Choroid plexus epithelial cell (primary cell): ENCODE measurements around the gene PLCB1.

Experiments
- DNase-seq: peaks from one replicate; pipeline ENCODE4 v3.0.0-alpha.2; 2010; ENCODE audit warnings: low read depth
- H3K4me3 ChIP-seq: 2 replicates; pipeline ENCODE4 v1.5.1; 2011; ENCODE audit warnings: low read depth, mild to moderate bottlenecking, control low read depth, low read length, moderate library complexity
- TF ChIP-seq, protein P1 (sequence below): conservative IDR thresholded peaks from 2 replicates; pipeline ENCODE4 v1.5.1; 2011; ENCODE audit warnings: low read depth, mild to moderate bottlenecking, control low read depth, inconsistent platforms, low read length, moderate library complexity

The PLCB1 gene

DNA sequence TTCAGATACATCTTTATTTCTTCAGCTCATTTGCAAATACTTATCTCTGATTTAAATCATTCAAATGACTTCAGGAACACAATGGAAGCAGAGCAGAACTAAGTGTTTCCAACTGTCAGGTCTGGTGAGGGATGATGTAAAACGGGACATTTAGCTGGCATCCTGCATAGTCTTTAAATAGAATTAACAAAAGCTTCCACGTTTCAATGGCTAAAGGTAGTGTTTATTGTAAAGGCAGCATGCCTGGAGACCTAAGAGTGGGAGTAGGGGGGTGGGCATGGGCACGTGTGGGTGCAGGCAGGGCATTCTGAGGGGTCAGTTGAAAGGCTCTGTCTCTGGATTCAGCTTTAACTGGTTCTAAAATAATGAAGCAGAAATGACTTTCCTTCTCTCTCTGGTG, 174.9 kb downstream of the PLCB1 start:
- TF ChIP-seq, protein P1, sequence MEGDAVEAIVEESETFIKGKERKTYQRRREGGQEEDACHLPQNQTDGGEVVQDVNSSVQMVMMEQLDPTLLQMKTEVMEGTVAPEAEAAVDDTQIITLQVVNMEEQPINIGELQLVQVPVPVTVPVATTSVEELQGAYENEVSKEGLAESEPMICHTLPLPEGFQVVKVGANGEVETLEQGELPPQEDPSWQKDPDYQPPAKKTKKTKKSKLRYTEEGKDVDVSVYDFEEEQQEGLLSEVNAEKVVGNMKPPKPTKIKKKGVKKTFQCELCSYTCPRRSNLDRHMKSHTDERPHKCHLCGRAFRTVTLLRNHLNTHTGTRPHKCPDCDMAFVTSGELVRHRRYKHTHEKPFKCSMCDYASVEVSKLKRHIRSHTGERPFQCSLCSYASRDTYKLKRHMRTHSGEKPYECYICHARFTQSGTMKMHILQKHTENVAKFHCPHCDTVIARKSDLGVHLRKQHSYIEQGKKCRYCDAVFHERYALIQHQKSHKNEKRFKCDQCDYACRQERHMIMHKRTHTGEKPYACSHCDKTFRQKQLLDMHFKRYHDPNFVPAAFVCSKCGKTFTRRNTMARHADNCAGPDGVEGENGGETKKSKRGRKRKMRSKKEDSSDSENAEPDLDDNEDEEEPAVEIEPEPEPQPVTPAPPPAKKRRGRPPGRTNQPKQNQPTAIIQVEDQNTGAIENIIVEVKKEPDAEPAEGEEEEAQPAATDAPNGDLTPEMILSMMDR, result no peak
- H3K4me3 ChIP-seq, result no peak overlapping the region
- DNase-seq, result no peak

DNA sequence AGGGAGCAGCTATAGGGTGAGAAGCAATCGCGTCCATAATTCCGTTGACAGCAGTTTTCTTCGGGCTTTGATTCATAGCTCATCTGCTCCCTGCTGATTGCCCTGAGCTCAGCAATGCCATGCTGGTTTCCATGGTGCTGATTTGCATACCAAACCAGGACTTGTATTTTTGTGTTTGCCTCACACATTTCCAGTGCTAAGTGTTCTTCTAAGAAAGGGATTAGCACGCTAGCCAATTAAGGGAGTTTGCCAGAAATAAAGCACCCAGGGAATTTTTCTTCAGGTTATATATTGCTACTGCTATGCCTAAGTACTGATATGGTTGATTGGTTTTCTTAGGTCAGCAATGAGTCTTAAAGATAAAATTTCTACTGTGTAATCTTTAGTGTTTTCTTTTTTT, 177.6 kb downstream of the PLCB1 start:
- TF ChIP-seq, protein P1, result no peak
- no peak overlapping the region for H3K4me3 ChIP-seq
- peak; percentile 55 for DNase-seq

DNA sequence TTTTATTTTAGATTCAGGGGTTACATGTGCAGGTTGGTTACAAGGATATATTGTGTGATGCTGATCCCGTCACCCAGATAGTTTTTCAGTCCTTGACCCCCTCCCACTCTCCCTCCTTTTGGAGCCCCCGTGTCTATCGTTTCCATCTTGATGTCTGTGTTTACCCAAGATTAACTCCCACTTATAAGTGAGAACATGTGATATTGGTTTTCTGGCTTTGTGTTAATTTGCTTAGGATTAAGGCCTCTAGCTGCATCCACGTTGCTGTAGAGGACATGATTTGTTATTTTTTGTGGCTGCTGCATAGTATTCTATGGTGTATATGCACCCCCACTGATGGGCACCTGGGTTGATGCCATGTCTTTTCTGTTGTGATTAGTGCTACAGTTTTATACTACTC, 178.6 kb downstream of the PLCB1 start:
- TF ChIP-seq, protein P1, result no peak
- H3K4me3 ChIP-seq, result no peak overlapping the region
- DNase-seq, result no peak

DNA sequence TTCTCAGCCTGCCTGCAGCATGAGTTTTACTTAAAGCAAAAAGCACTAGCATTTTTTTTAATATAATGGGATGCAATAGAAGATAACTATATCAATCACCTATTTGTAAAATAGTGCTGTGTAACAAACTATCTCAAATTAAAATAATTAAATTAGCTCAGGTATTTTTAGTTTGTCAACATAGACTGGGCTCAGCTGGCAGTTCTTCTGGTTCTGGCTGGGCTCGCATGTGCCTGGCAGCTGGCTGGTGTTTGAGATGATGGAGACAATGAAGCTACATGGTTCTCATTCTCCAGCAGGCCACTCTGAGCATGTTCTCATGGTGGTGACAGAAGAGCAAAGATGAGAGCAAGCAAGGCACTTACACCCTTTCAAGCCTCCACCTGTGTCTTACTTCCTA, 181.0 kb downstream of the PLCB1 start:
- no peak overlapping the region for H3K4me3 ChIP-seq
- DNase-seq, result no peak
- TF ChIP-seq, protein P1, result no peak

DNA sequence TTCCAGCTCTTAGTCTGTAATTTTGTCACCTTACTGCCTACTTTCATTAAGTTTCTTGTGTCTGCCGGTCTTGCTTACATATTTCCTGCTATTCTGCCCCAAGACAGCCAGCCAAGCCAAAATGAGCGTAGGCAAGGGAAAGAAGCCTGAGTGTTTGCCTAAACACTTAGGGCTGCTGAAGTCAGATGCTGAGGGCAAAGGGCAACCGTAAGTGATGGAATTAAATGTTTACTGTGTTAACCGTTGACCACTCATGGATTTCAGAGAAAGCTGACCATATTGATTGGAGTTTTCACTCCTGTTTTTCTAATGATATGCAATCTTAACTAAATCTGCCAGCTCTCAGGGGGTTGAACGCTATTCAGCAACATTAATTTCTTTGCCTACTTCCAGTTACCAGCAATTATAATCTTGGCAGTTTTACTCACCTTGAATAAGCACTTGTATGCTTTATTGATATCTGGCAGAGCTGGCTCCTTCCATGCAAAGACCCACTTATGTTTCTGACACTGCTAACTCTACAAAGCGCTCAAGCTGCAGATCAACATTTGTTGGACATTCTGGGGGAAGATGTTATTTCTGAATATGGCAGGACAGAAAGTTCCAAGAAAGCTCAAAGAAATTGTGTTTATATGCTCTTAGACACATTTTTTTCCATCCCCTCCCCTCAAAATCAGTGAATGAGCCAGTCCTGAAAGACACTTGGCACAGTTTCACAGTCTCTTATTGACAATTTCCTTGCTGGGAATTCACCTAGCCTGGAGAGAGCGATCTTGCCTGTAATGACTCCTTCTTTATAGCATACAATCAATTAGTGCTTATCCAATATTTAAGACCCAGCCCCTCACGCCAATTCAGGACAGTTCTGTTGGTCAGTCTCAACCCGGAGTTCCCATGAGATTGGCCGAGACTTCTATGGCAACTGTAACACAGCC, 183.8 kb downstream of the PLCB1 start:
- no peak for DNase-seq
- no peak overlapping the region for H3K4me3 ChIP-seq
- TF ChIP-seq, protein P1, result no peak

DNA sequence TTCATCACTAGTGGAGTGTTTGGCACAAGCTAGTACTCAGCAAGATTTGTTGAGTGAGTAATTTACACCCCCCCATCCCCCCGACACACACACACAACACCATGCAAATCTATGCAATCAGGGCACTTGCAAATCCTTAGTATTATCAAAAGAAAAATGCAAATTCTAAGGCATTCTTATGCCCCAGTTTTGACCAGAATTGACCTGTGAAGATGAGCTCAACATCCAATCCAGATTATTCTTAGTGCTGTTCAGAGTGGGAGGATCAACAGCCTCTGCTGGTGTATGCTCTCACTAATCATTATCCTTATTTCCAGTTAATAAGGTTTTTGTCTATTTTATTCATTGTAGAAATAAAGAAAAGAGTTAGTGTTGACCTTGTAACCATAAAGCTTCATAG, 185.4 kb downstream of the PLCB1 start:
- TF ChIP-seq, protein P1, result no peak
- no peak overlapping the region for H3K4me3 ChIP-seq
- no peak for DNase-seq

DNA sequence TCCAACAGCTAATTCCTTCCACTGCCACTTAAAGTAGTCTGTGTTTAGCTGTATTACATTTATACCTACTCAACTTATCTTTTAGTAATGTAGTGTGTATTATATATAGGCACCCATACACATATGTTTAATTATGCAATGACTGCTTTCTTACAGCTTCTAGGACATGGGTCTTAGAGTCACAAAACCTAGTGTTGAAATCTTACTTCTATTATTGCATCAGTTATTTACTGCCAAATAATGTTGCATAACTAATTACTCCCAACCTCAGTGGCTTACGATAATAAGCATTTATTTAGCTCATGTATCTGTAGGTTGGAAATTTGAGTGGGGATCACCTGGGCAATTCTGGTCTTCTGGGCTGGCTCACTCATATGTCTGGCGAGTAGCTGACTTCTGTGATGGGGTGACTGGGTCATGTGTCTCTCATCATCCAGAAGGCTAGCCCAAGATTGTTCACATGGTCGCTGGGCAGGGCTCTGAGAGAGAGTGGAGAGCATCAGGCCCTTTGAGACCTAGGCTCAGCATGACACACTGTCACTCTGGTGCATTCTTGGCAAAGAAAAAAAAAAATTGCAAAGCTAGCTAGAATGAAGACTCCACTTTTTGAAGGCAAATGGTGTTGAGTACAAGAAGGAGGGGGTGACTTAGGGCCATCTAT, 187.0 kb downstream of the PLCB1 start:
- DNase-seq, result no peak
- TF ChIP-seq, protein P1, result no peak
- H3K4me3 ChIP-seq, result no peak overlapping the region
